ENCODE results near the gene CBY2. TPM values are rescaled to one million over a fixed set of nuclear protein-coding genes. Genes with fewer than 3 reads are reported as not detected.

Gene CBY2
- total RNA-seq, 1 donor, result not detected

DNA sequence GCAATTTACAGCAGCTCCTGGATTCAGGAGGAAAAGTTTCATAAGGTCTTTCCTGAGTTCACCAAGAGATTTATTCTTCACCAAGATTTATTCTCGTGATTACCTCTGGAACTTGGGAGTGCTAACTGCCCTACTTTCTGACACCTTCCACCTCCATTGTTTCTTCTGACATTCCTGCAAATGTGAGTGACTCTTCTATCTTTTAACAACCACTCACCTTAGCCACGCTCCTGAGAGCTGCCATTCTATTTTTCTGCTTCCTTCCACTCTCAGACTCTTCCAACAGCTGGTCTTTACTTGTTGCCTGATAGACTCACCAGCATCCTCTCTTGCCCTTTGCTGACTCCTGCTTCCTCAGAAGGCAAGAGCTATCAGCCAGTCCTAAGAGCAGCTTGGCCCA, 11.5 kb upstream of the CBY2 start:
- no peak for DNase-seq (ENCODE audit: low read depth)
- TF ChIP-seq, protein P1, sequence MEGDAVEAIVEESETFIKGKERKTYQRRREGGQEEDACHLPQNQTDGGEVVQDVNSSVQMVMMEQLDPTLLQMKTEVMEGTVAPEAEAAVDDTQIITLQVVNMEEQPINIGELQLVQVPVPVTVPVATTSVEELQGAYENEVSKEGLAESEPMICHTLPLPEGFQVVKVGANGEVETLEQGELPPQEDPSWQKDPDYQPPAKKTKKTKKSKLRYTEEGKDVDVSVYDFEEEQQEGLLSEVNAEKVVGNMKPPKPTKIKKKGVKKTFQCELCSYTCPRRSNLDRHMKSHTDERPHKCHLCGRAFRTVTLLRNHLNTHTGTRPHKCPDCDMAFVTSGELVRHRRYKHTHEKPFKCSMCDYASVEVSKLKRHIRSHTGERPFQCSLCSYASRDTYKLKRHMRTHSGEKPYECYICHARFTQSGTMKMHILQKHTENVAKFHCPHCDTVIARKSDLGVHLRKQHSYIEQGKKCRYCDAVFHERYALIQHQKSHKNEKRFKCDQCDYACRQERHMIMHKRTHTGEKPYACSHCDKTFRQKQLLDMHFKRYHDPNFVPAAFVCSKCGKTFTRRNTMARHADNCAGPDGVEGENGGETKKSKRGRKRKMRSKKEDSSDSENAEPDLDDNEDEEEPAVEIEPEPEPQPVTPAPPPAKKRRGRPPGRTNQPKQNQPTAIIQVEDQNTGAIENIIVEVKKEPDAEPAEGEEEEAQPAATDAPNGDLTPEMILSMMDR (IDR thresholded peaks at IDR 0.05; ENCODE audit: insufficient read depth, low read depth, low read length), result no peak
- no peak overlapping the region for H3K4me3 ChIP-seq (ENCODE audit: low read depth, low read length)

DNA sequence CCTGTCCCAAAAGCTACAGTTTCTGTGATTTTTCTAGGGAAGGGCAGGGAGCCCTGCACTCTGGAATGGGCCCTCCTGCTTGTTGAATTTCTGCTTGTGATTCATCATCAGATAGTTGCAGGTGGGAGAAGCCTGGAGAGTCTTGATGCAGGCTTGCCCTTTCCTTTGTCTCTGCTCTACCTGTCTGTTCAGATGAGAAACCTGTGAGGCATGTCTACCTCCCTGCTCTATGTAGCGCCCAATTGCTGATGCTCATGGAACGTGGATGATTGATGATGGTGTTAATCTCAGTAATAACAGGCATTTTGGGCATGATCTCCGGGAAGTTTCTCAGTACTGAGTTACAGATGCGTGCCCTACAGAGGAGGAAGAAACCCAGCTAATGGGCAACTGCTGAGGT, 10.9 kb upstream of the CBY2 start:
- TF ChIP-seq, protein P1 (IDR thresholded peaks at IDR 0.05; ENCODE audit: insufficient read depth, low read depth, low read length), result no peak
- no peak overlapping the region for H3K4me3 ChIP-seq (ENCODE audit: low read depth, low read length)
- DNase-seq (ENCODE audit: low read depth), result no peak

DNA sequence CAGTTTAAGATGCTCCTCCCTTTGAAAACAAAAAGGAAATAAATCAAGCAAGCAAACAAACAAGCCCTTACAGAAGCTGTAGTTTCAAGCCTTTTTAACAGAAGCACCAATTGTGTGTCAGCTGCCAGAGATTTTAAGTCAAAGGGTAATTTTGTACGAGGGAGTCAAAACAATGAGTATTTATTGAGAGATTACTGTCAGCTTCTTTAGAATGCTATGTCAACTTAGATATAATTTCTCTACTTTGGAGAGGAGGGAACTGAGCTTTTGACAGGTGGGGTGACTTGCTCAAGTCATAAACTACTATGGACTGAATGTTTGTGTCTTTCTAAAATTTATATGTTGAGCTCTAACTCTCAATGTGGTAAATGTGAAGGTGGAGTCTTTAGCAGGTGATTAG, 10.5 kb upstream of the CBY2 start:
- H3K4me3 ChIP-seq (ENCODE audit: low read depth, low read length), result no peak overlapping the region
- DNase-seq (ENCODE audit: low read depth), result no peak
- TF ChIP-seq, protein P1 (IDR thresholded peaks at IDR 0.05; ENCODE audit: insufficient read depth, low read depth, low read length), result no peak

DNA sequence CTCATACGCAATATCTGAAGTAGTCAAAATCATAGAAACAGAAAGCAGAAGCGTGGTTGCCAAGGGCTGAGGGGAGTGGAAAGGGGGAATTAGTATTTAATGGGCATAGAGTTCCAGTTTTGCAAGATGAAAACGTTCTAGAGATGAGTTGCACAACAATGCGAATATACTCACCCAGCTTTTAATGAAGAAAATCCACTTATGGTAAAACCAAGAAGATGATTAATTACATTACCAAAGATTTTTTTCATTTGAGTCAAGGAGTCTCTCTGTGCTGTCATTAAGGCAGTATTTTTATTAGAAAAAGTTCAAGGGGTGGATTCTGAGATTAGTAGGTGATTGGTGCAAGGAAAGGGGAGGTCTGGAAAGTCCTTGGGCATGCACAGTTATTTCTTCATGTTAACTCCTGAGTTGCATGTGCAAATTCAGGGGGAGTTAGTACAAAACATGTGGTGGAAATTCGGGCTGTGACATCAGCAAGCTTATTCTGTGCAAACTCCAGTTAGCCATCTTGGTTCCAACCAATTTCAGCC, 6.9 kb upstream of the CBY2 start:
- no peak overlapping the region for H3K4me3 ChIP-seq (ENCODE audit: low read depth, low read length)
- TF ChIP-seq, protein P1 (IDR thresholded peaks at IDR 0.05; ENCODE audit: insufficient read depth, low read depth, low read length), result no peak
- DNase-seq (ENCODE audit: low read depth), result no peak

DNA sequence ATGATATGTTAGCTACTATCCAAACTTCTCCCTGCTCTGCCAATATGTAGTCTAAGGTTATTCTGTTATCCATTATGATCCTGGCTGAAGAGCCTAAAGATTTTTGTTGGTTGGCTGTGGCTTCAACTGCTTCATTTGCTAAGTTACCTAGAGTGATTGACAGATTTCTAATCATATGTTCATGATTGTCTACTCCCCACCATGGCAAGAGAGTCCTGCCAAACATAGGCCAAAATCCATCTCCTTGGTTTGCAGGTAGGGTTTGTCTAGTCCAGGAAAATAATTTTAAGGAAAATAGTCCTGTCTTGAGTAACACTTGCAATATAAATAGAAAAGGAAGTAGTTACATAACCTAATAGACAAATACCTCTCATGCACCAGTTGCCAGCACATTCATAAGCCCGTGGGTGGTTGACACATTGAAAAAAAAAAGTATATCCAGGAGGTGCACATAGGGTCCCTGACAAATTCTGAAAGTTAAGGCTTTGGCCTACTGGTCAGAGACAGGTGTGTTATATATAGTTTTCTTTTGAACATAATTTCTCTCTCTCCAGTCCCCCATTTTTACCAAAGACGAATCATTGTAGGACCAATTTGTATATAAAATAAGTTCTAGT, 5.4 kb upstream of the CBY2 start:
- DNase-seq (ENCODE audit: low read depth), result no peak

DNA sequence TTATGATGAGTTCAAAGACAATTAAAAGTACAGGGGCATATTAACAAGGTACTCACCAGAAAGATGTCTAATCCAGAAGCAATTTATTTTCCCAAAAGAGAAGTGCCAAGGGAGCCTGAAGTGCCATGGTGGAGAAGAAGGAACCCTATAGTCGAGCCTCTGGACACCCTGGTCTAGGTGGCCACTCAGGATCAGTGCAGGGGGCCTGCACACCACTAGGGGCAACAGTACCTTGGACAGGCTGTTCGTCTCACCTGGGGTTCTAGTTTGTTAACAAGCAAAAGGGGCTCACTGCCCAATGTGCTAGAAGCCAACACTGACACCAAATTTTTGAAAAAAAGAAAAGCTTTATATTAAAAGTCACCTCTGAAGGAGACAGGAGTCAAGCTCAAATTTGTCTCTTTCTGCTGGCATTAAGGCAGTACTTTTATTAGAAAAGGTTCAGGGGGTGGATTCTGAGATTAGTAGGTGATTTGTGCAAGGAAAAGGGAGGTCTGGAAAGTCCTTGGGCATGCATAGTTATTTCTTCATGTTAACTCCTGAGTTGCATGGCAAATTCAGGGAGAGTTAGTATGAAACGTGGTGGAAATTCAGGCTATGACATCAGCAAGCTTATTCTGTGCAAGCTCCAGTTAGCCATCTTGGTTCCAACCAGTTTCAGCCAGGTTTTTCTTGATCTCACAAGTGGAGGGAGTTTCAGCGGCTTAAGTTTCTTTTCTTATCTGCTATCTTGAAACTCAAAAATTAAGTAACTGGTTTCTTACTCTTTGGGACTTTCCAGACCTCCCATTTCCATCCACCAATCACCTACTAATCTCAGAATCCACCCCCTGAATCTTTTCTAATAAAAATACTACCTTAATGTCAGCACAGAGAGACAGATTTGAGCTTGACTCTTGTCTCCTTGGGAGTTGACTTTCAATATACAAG, 884 bp upstream of the CBY2 start:
- DNase-seq (ENCODE audit: low read depth), result no peak
- TF ChIP-seq, protein P1 (IDR thresholded peaks at IDR 0.05; ENCODE audit: insufficient read depth, low read depth, low read length), result no peak

More for the DNA sequence above, 5.4 kb upstream of the CBY2 start:
- TF ChIP-seq, protein P1 (IDR thresholded peaks at IDR 0.05; ENCODE audit: insufficient read depth, low read depth, low read length), result no peak
- H3K4me3 ChIP-seq (ENCODE audit: low read depth, low read length), result no peak overlapping the region

More for the DNA sequence above, 884 bp upstream of the CBY2 start:
- no peak overlapping the region for H3K4me3 ChIP-seq (ENCODE audit: low read depth, low read length)

All from fibroblast of villous mesenchyme (primary cell).